GM12891 (cell line): ENCODE results near the gene PIP5K1C. TPM values are rescaled to one million over a fixed set of nuclear protein-coding genes. Genes with fewer than 3 reads are reported as not detected.

ENCODE experiments used
- DNase-seq: peaks from one replicate; pipeline ENCODE4 v3.0.0; 2011; ENCODE audit warnings: low spot score; ENCODE audit not compliant: insufficient read length
- FAIRE-seq: peaks from 2 replicates; lab custom pipeline; 2011; peaks lifted over from hg19 to GRCh38; lab: Jason Lieb, UNC
- PAX5 ChIP-seq: IDR thresholded peaks from 2 replicates; pipeline ENCODE4 v1.6.1; 2011; ENCODE audit warnings: low read length, moderate library complexity, mild to moderate bottlenecking; ENCODE audit not compliant: insufficient read depth, severe bottlenecking
- POLR2A ChIP-seq: IDR thresholded peaks from 2 replicates; pipeline ENCODE4 v1.6.1; 2011; ENCODE audit warnings: low read depth, low read length, control low read depth
- POLR2AphosphoS5 ChIP-seq: IDR thresholded peaks from 2 replicates; pipeline ENCODE4 v1.6.1; 2011; ENCODE audit warnings: low read depth, low read length, control low read depth
- POU2F2 ChIP-seq: IDR thresholded peaks from 2 replicates; pipeline ENCODE4 v1.6.1; 2011; ENCODE audit warnings: low read depth, mild to moderate bottlenecking, control low read depth, low read length, moderate library complexity
- SPI1 ChIP-seq: IDR thresholded peaks from 2 replicates; pipeline ENCODE4 v1.6.1; 2011; ENCODE audit warnings: low read depth, low read length, control low read depth
- TAF1 ChIP-seq: IDR thresholded peaks from 2 replicates; pipeline ENCODE4 v1.6.1; 2011; ENCODE audit warnings: low read depth, low read length, control low read depth
- polyA plus RNA-seq: library from polyadenylated mRNA; unstranded; fragments of >200 nt; gene quantifications from one replicate; pipeline ENCODE4 v1.2.1, GENCODE V29; 2012; ENCODE audit warnings: low read depth, missing spikeins, inconsistent platforms; ENCODE audit not compliant: missing spikeins

The PIP5K1C gene, protein sequence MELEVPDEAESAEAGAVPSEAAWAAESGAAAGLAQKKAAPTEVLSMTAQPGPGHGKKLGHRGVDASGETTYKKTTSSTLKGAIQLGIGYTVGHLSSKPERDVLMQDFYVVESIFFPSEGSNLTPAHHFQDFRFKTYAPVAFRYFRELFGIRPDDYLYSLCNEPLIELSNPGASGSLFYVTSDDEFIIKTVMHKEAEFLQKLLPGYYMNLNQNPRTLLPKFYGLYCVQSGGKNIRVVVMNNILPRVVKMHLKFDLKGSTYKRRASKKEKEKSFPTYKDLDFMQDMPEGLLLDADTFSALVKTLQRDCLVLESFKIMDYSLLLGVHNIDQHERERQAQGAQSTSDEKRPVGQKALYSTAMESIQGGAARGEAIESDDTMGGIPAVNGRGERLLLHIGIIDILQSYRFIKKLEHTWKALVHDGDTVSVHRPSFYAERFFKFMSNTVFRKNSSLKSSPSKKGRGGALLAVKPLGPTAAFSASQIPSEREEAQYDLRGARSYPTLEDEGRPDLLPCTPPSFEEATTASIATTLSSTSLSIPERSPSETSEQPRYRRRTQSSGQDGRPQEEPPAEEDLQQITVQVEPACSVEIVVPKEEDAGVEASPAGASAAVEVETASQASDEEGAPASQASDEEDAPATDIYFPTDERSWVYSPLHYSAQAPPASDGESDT
- 15.4 TPM for polyA plus RNA-seq

DNA sequence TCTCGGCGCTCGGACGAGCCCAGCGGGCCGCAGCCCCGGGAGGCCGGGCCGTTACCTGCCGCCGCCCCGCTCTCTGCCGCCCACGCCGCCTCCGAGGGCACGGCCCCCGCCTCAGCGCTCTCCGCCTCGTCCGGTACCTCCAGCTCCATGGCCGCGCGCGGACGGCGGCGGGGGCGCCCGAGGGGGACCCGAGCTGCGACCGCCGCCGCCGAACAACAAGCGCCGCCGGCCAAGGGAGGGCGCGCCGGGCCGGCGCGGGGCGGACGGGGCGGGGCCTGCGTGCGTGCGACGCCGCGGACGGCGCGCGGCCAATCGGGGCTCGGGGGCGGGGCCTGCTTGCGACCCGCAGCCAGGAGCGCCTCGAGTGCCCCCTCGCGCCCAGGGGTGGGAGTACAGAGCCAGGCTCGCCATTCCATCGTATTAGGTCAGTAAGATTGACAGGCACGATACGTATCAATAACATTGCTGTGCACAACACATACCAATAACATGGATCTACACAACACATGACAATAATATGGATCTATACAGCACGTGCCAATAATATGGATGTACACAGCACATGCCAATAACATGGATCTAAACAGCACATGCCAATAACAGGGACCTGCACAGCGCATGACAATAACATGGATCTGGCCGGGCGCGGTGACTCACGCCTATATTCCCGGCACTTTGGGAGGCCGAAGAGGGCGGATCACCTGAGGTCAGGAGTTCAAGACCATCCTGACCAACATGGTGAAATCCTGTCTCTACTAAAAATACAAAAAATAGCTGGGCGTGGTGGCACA, at the start of gene PIP5K1C:
Gene PIP5K1C (minus strand): TSS at position 227 of the 791 bp plus-strand sequence. CDS start 78 bp downstream, at position 149.
- TF ChIP-seq PAX5: no peak
- FAIRE-seq: peak; percentile 99
- DNase-seq: peak; percentile 98

DNA sequence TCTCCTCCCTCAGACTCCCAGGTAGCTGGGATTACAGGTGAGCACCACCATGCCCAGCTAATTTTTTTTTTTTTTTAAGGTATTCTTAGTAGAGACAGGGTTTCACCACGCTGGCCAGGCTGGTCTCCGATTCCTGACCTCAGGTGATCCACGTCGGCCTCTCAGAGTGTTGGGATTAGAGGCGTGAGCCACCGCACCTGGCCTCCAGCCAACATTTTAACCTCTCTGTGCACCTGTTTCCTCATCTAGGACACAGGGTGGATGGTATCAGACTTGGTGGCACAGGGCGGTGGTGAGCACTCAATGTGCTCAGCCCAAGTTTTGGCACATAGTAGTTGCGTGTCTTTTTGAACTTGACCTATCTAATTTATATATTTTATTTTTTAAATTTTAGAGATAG, 48.7 kb upstream of the PIP5K1C start:
- FAIRE-seq (no peak), DNase-seq (no peak)
- TF ChIP-seq SPI1 (no peak), POU2F2 (no peak)

DNA sequence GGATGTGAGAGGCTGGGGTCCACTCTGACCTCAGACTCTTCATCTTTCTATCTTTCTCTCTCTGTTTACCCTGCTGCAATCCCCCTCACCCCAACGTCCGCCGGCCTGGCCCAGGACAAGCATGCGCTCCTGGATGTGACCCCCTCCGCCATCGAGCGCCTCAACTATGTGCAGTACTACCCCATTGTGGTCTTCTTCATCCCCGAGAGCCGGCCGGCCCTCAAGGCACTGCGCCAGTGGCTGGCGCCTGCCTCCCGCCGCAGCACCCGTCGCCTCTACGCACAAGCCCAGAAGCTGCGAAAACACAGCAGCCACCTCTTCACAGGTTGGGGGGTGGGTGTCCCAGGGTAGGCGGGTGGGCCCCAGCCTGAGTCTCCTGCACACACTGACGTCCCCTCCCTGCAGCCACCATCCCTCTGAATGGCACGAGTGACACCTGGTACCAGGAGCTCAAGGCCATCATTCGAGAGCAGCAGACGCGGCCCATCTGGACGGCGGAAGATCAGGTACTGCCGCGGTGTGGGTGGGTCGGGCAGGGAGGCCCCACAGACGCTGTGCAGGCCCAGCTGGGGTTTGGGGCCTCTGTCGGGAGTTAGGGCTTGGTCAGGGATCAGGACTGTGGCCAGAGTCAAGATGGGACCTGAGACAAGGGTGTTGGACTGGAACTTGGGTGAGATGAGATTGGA, 46.2 kb upstream of the PIP5K1C start:
- no peak for FAIRE-seq
- no peak for DNase-seq
- TF ChIP-seq POLR2A (no peak), POU2F2 (no peak), TAF1 (no peak), POLR2AphosphoS5 (no peak), SPI1 (no peak), PAX5 (no peak)

DNA sequence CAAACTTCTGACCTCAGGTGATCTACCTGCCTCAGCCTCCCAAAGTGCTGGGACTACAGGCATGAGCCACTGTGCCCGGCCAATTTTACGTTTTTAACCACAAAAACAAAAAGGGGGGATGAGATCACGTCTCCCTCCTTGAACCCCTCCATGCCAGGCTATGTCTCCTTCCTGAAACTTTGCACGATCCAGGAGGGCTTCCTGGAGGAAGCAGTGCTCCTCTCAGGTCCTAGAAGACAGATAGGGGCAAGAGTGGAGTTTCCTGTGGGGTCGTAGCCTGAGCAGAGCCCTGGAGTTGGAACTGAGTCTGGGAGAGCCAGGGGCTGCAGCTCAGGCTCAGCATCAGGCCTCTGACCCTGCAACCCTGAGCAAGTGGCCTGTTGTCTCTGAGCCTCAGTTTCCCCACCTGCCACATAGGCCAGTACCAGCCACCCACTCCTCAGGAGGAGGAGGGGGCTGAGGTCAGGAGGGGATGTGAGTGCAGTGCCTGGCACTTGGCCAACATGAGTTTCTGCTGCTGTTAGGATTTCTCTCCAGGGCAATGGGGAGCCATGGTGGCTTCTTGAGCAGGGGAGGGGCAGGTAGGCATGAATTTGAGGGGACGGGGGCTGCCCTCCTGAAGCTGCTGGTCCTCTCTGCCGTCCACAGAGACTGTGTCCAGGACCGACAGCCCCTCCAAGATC, 45.2 kb upstream of the PIP5K1C start:
- FAIRE-seq (no peak), DNase-seq (no peak)
- TF ChIP-seq POLR2A (no peak), POLR2AphosphoS5 (no peak), SPI1 (no peak), POU2F2 (no peak), TAF1 (no peak), PAX5 (no peak)

DNA sequence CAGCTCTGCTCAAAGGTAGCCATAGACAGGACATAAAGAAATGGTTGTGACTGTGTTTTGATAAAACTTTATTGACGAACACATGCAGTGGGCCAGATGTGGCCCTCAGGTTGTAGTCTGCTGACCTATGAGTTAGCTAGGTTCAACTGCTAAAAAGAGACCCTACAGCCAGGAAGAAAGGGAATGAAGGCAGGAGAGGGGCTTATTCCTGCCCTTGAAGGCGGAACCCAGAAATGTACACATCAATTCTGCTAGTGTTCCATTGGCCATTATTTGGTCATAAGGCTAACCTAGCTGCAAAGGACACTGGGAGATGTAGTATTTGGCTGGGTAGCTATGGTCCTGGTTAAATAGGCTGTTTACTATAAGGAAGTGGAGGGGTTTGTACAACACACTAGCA, 43.2 kb upstream of the PIP5K1C start:
- DNase-seq: no peak
- peak; percentile 64 for FAIRE-seq
- no peak for TF ChIP-seq TAF1
- TF ChIP-seq SPI1: no peak
- TF ChIP-seq PAX5: no peak
- no peak for TF ChIP-seq POLR2AphosphoS5
- no peak for TF ChIP-seq POLR2A
- TF ChIP-seq POU2F2: no peak

DNA sequence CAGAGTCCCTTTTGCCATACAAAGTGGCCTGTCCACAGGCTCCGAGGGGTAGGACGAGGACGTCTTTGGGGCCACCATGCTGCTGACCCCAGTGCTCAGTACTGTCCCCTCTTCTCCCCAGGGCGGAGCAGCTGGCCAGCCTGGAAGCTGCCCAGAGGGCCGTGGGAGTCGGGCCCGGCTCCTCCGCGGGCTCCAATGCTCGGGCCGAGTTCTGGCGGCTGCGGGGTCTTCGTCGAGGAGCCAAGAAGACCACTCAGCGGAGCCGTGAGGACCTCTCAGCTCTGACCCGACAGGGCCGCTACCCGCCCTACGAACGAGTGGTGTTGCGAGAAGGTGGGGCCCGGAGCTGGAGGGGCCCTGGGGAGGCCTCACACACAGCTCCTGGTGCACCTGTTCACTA, 40.2 kb upstream of the PIP5K1C start:
- DNase-seq (no peak), FAIRE-seq (no peak)
- TF ChIP-seq POU2F2 (no peak), POLR2AphosphoS5 (no peak), TAF1 (no peak), POLR2A (no peak), PAX5 (no peak), SPI1 (no peak)

DNA sequence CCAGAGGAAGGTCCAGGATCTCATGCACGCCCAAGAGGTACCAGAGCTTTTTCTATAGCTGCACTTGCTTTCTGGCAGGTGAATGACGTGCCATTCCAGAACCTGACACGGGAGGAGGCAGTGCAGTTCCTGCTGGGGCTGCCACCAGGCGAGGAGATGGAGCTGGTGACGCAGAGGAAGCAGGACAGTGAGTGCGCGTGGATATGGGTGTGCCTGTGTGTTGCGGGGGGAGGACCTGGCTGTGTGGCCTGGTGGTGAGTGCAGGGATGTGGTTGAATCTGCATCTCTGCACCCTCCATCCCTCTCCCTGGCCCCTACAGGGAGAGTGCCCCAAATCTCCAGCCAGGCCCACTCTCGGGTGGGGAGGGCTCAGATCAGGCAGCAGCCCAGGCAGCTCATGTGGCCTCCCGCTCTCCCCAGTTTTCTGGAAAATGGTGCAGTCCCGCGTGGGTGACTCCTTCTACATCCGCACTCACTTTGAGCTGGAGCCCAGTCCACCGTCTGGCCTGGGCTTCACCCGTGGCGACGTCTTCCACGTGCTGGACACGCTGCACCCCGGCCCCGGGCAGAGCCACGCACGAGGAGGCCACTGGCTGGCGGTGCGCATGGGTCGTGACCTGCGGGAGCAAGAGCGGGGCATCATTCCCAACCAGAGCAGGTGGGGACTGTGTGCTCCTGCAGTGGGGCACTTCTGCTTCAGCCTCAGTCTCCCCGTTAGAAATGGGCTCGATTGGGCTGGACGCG, 38.4 kb upstream of the PIP5K1C start:
- TF ChIP-seq TAF1: no peak
- TF ChIP-seq POU2F2: no peak
- TF ChIP-seq SPI1: no peak
- no peak for TF ChIP-seq POLR2A
- no peak for TF ChIP-seq PAX5
- no peak for TF ChIP-seq POLR2AphosphoS5
- FAIRE-seq: no peak
- DNase-seq: no peak

DNA sequence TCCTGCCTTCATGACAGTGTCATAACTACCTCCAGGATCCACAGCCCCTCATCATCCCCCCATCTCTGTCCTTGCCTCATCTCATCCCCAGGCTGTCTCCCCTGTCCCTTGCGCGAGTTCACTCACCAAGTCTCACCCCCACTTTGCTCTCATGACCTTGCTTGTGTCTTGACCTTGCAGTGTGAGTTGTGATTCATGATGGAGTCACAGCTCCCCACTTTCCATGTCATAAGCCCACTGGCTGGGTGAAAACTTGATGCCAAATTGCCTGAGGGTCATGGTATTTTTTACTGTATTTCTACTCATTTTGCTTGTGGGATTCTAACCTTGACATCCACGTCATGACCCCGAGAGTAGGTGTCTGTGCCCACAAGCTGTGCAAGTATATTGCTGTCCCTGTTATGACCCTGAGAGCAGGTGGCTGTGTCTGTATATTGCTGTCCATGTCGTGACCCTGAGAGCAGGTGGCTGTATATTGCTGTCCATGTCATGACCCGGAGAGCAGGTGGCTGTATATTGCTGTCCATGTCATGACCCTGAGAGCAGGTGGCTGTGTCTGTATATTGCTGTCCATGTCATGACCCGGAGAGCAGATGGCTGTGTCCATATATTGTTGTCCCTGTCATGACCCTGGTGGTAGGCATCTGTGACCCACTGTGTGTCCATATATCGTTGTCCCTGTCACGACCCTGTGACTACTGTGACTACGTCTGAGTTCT, 37.4 kb upstream of the PIP5K1C start:
- FAIRE-seq (no peak), DNase-seq (no peak)
- no peak for TF ChIP-seq POLR2A
- no peak for TF ChIP-seq PAX5
- TF ChIP-seq TAF1: no peak
- no peak for TF ChIP-seq POU2F2
